ENCODE measurements around the gene ZNF655. TPM values are rescaled to one million over a fixed set of nuclear protein-coding genes. Genes with fewer than 3 reads are reported as not detected.
"Not testable (repeated sequence)": the region's sequence is repeated elsewhere in the genome, so short reads cannot be mapped to it uniquely, and the experiment has no call there.

The ZNF655 gene
- total RNA-seq = 106 TPM

GRCh38 chr7:99558306-99559174 is at the start of gene ZNF655:
Gene ZNF655 (plus strand): TSS chr7:99558642. CDS start chr7:99560560, 1,918 bp downstream.
- DNase-seq = peak; percentile 98

GRCh38 chr7:99514050-99514449 is 44.4 kb upstream of the ZNF655 start:
- no peak for DNase-seq

GRCh38 chr7:99521399-99521798 is 37.0 kb upstream of the ZNF655 start:
- no peak for DNase-seq

- no peak for DNase-seq
Measured at GRCh38 chr7:99525713-99526440, 32.6 kb upstream of the ZNF655 start.

- no peak for DNase-seq
Measured at GRCh38 chr7:99531354-99531765, 27.1 kb upstream of the ZNF655 start.

GRCh38 chr7:99535667-99536066 is 22.8 kb upstream of the ZNF655 start:
- DNase-seq = no peak

GRCh38 chr7:99539213-99539811 is 19.1 kb upstream of the ZNF655 start:
- no peak for DNase-seq

- DNase-seq = no peak
Measured at GRCh38 chr7:99540542-99540941, 17.9 kb upstream of the ZNF655 start.

- DNase-seq = no peak
Measured at GRCh38 chr7:99541212-99541611, 17.2 kb upstream of the ZNF655 start.

GRCh38 chr7:99543081-99543671 is 15.3 kb upstream of the ZNF655 start:
- no peak for DNase-seq

GRCh38 chr7:99543916-99544315 is 14.5 kb upstream of the ZNF655 start:
- no peak for DNase-seq

GRCh38 chr7:99545308-99545707 is 13.1 kb upstream of the ZNF655 start:
- not testable (repeated sequence) for DNase-seq

- DNase-seq = not testable (repeated sequence)
Measured at GRCh38 chr7:99549545-99549944, 8.9 kb upstream of the ZNF655 start.

GRCh38 chr7:99551334-99551733 is 7.1 kb upstream of the ZNF655 start:
- DNase-seq = peak; percentile 17

- DNase-seq = peak; percentile 98
Measured at GRCh38 chr7:99551767-99552463, 6.5 kb upstream of the ZNF655 start, which contains the start of gene FAM200A. Gene FAM200A (minus strand): TSS chr7:99552114. CDS start chr7:99548407, 3,707 bp downstream.

GRCh38 chr7:99553039-99553438 is 5.4 kb upstream of the ZNF655 start:
- DNase-seq = no peak

GRCh38 chr7:99554939-99555338 is 3.5 kb upstream of the ZNF655 start:
- no peak for DNase-seq

- DNase-seq = no peak
Measured at GRCh38 chr7:99557196-99557607, 1.2 kb upstream of the ZNF655 start.

GRCh38 chr7:99557940-99558305 is 519 bp upstream of the ZNF655 start:
- no peak for DNase-seq

GRCh38 chr7:99559175-99559915 is 903 bp downstream of the ZNF655 start:
- DNase-seq = no peak
